ENCODE measurements around the gene GRID1.

Gene GRID1

DNA sequence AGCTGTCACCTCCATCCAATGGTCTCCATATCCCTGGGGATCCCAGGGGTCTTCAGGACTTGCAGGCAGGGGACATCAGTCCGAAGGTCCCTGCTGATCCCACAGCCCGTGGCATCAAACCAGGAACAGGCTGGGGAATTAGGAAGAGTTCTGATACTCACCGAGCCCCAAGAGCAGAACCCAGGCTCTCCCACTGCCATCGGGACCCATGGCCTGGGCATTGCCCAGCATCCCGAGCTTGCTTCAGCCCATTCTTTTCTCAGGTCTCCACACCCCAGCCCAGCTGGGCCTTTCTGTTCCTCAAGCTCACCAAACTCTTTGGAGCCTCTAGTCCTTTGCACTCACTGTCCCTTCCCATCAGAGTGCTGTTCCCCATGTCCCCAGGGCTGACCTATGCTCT lies 280.9 kb downstream of the GRID1 start:
- no peak for TF ChIP-seq ZFX (IDR thresholded peaks at IDR 0.05; ENCODE audit: borderline replicate concordance)
- TF ChIP-seq, protein P1, sequence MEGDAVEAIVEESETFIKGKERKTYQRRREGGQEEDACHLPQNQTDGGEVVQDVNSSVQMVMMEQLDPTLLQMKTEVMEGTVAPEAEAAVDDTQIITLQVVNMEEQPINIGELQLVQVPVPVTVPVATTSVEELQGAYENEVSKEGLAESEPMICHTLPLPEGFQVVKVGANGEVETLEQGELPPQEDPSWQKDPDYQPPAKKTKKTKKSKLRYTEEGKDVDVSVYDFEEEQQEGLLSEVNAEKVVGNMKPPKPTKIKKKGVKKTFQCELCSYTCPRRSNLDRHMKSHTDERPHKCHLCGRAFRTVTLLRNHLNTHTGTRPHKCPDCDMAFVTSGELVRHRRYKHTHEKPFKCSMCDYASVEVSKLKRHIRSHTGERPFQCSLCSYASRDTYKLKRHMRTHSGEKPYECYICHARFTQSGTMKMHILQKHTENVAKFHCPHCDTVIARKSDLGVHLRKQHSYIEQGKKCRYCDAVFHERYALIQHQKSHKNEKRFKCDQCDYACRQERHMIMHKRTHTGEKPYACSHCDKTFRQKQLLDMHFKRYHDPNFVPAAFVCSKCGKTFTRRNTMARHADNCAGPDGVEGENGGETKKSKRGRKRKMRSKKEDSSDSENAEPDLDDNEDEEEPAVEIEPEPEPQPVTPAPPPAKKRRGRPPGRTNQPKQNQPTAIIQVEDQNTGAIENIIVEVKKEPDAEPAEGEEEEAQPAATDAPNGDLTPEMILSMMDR (IDR thresholded peaks at IDR 0.05): no peak
- no peak overlapping the region for H3K27ac ChIP-seq

- no peak overlapping the region for H3K27ac ChIP-seq
- TF ChIP-seq, protein P1 (IDR thresholded peaks at IDR 0.05): no peak
- no peak for TF ChIP-seq ZFX (IDR thresholded peaks at IDR 0.05; ENCODE audit: borderline replicate concordance)
Observed at GRCh38 chr10:86085136-86085535, 281.5 kb downstream of the GRID1 start.

- H3K27ac ChIP-seq: no peak overlapping the region
- TF ChIP-seq, protein P1 (IDR thresholded peaks at IDR 0.05): no peak
- no peak for TF ChIP-seq ZFX (IDR thresholded peaks at IDR 0.05; ENCODE audit: borderline replicate concordance)
Observed at GRCh38 chr10:86084585-86084984, 282.0 kb downstream of the GRID1 start.

GRCh38 chr10:86083664-86084175 lies 282.9 kb downstream of the GRID1 start:
- TF ChIP-seq, protein P1 (IDR thresholded peaks at IDR 0.05): no peak
- no peak for TF ChIP-seq ZFX (IDR thresholded peaks at IDR 0.05; ENCODE audit: borderline replicate concordance)
- no peak overlapping the region for H3K27ac ChIP-seq

DNA sequence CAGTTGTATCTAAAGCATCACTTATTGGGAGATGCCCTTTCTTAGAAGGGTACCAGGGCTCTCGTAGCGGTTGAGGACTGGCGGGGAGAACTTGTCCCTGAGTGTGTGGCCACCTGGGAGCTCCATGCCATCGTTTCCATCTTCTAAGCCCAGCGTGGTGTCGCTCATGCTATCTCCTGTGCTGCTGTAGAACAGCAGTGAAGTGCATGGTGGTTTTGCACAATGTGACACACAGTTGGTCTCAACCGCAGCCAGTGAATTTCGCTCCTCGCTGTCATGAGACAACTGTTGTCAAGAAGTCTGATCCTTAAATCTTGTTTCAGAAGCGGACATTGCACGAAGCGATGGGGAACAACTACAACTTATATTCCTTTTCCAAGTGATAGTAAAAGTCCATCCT lies 283.4 kb downstream of the GRID1 start:
- TF ChIP-seq, protein P1 (IDR thresholded peaks at IDR 0.05): no peak
- no peak for TF ChIP-seq ZFX (IDR thresholded peaks at IDR 0.05; ENCODE audit: borderline replicate concordance)
- no peak overlapping the region for H3K27ac ChIP-seq

DNA sequence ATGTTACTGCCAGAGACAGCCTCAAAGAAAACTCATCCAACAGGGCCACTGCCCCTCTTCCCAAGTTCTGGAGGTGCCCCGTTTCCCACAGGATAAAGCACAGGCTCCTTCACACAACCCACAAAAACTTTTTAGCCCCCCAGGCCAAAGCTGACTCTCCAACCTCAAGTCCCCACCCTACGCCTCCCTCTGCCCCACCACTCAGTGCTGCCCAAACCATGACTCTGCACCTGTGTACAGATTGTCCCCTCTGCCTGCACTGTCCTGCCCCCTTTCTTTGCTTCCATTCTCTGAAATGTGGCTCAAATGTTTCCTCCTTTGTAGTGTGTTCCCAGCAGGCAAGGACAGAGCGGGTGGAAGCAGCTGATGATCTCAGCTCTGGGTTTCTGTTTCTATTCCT lies 284.0 kb downstream of the GRID1 start:
- TF ChIP-seq, protein P1 (IDR thresholded peaks at IDR 0.05): no peak
- TF ChIP-seq ZFX (IDR thresholded peaks at IDR 0.05; ENCODE audit: borderline replicate concordance): no peak

DNA sequence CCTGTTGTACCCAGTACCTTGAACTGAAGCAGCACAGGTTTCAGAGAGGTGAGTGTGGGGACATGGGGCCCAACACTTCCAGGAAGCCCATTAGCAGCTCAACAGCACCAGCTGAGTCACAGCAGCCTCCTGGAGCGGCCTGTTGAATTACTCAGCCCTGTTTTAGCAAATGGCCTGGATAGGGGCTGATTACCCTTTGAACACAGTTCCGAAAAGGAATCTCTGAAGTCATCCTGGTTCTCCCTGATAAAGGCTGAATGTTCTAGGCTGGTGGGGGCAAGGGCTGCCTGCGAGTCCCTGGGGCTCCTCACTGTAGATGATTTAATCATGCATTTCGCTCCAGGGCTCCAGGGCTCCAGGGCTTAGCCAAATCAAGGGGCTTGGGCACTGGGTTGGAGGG lies 287.5 kb downstream of the GRID1 start:
- TF ChIP-seq ZFX (IDR thresholded peaks at IDR 0.05; ENCODE audit: borderline replicate concordance): no peak
- TF ChIP-seq, protein P1 (IDR thresholded peaks at IDR 0.05): no peak
- H3K27ac ChIP-seq: no peak overlapping the region

More for the DNA sequence above, 284.0 kb downstream of the GRID1 start:
- H3K27ac ChIP-seq: no peak overlapping the region

Data from 22Rv1 (cell line).